MM.1S (cell line): ENCODE measurements around the gene MASP2.
"Not testable (repeated sequence)": the region's sequence is repeated elsewhere in the genome, so short reads cannot be mapped to it uniquely, and the experiment has no call there.

Source experiments
- CTCF ChIP-seq: fragments of 300-600 bp; sonication (generic); IDR thresholded peaks from 2 replicates; pipeline ENCODE4 v1.5.1; 2016; ENCODE audit warnings: antibody characterized with exemption, low read length, mixed read lengths
- EZH2 ChIP-seq: fragments of 300-600 bp; sonication (generic); optimal IDR thresholded peaks from 2 replicates; pipeline ENCODE3; 2017; ENCODE audit warnings: low read depth, mild to moderate bottlenecking, antibody characterized with exemption, low read length, mixed read lengths
- EZH2phosphoT487 ChIP-seq: fragments of 300-600 bp; sonication (generic); IDR thresholded peaks from 2 replicates; pipeline ENCODE4 v1.6.1; 2018; ENCODE audit warnings: antibody characterized with exemption, low read length

DNA sequence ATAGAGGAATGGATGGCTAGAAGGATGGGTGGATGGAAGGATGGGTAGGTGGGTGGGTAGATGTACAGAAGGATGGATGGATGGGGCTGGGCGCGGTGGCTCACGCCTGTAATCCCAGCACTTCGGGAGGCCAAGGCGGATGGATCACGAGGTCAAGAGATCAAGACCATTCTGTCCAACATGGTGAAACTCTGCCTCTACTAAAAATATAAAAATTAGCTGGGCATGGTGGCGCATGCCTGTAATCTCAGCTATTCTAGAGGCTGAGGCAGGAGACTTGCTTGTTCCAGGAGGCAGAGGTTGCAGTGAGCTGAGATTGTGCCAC is 7.0 kb downstream of the MASP2 start:
- TF ChIP-seq CTCF, EZH2, EZH2phosphoT487: not testable (repeated sequence)
